SIG-M5 treated with dmso at 0.1 percent for 504 hours (cell line): Measurements from ENCODE around the gene ERGIC1.

Experiments
- DNase-seq: peaks from one replicate; lab custom pipeline; 2025; ENCODE audit not compliant: unreplicated experiment; lab: John Stamatoyannopoulos, UW

ERGIC1 gene

DNA sequence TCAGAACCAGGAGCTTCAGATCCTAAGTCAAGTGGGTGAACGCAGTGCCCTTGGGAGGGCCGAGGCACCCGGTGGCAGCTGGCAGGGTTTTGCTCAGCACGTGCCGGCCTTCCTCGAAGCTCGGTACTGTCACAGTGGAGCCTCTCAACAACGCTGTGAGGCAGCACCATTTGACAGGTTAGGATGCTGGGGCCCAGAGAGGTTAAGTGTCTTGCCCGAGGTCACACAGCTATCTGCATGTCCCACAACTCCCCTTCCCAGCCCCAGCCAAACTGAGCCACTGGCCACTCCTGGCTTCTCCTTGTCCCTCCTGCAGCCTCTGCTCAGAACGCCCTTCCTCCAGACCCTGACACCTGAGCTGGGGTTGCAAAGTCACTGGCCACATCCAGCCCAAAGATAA is 81.5 kb downstream of the ERGIC1 start:
- no peak for DNase-seq

DNA sequence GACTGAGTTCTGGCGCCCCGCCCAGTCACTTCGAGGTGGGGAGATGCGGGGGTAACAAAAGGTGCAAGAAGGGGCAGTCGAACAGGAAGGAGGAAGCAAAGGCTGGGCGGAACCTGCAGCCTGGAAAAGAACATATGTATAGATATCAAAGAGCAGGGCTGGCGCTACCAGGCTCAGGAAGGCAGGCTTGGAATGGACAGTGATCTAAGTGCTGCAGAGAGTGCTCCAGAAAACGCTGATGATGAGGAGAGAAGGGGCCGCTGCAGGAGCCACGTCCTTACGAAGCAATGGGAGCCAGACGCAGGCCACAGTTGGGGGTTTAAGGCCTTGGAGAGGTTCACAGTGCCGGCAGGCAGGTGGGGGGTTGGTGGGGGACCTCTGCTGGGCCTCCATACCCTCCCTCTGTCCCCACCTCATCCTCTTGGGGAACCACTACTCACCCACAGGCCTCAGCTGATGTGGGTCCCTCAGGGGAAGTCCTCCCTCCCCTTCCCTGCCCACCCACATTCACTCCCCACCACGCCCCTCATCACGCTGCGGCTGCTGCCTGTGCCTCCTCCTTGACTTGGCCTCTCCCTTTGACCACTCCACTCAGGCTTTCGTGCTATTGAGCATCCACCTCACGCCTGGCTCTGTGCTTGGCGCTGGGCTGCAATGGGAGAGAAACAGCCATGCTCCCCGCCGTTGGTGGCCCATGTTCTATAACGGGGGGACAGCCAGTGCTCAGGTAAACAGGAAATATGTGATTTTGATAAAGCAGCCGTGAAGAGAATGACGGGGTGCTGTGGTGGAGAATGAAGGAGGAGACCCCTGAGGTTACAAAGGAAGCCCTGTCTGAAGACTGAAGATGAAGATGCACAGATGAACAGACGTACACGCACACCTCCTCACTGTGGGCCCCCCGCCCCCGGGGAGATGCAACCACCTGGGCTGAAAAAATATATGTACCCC is 84.6 kb downstream of the ERGIC1 start:
- DNase-seq, result no peak

- DNase-seq, result no peak
Observed at GRCh38 chr5:172919525-172920446, 85.7 kb downstream of the ERGIC1 start.

DNA sequence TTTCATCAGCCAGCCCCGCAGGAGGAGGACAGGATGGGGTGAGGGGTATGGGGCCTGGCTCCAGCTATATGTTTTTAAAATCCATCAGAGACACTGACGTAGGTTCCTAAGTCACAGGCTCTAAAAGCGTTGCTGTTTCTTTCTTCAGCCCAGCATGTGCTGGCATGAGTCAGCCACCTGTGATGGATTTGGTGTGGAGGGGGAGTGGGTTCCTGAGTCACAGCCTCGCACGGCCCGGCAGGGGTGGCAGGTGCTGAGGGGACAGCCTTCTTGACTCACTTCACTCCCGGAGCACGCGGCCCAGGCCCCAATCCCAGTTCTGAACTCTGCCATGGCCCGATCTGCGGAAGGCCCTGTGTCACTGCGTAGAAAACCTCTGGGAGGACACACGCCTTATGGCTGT is 86.4 kb downstream of the ERGIC1 start:
- DNase-seq, result no peak

DNA sequence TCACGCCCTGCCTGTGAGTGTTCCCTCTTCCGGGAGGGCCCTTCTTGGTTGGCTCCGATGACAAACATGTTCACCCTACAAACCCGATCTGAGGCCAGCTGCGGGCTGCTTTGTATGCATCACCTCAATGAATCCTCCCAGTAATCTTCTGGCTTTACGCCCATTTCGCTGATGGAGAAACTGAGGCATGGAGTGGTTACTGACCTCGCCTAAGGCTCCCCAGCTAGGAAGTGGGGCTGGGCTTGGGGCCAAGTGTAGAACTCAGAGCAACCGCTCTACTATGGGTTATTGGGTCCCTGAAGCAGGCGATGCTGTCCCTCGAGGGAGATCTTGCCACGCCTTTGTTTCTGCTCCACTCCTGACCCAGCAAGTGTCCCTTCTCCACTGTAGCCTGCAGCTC is 86.9 kb downstream of the ERGIC1 start:
- no peak for DNase-seq

DNA sequence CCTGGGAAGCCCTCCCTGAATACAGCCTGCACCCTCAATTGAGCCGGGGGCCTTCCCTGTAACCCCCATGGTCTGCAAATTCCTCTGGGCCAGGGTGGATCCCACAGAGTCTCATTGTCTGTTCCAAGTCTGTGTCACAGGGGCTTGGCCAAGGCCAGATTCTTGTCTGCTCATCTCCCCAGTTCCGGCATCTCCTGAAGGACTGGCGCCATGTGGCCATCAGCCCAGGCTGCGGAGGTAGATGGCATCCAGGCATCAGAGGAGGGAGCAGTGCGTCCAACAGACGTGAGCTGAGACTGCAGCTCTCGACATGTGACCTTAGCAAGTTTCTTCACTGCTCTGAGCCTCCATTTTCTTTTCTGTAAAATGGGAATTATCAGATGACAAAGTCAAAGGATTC is 87.9 kb downstream of the ERGIC1 start:
- no peak for DNase-seq

DNA sequence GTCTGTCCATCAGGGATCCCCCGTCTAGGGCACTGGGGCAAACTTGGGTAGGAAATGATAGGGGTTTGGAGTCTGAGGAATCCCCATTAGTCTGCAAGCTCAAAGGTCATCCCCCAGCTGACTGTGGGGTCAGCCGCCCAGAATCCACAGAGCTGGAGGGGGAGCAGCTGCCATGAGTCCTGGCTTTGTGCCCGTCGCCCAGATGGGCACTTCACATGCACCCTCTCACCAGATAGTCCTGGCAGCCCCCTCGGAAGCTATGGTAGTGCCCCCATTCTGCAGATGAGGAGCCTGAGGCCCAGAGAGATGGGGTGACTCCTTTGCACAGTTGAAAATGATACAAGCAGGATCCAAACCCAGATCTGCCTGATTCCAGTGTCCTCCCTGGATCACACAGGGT is 89.5 kb downstream of the ERGIC1 start:
- DNase-seq, result no peak

DNA sequence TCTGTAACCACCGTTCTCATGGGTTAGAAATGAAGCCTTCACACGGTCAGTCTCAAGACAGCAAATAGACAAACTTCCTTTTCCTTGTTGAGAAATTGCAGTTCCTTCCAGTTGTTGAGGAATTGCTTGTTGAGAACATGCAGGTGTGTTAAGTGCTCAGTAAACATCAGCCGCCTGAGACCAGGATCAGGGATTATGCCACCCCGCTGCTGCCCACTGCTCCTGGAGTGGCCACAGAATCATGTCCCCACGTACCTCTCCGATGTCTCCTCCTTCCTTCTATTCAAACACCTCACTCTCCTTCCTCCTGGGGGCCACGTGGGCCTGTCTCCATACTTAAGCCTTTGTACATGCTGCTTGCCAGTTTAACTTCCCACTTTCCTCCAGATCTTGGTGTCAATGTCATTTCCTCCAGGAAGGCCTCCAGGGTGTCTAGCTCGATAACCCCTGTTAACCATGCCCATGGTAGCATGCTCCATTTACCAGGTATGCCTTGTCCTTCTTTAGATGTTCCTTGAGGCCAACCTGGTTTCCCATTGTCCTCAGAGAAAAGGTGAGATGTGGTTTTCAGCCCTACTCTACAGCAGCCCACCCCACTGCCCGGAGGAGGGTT is 91.4 kb downstream of the ERGIC1 start:
- DNase-seq, result no peak

- DNase-seq, result no peak
Observed at GRCh38 chr5:172926008-172926523, 92.0 kb downstream of the ERGIC1 start.

DNA sequence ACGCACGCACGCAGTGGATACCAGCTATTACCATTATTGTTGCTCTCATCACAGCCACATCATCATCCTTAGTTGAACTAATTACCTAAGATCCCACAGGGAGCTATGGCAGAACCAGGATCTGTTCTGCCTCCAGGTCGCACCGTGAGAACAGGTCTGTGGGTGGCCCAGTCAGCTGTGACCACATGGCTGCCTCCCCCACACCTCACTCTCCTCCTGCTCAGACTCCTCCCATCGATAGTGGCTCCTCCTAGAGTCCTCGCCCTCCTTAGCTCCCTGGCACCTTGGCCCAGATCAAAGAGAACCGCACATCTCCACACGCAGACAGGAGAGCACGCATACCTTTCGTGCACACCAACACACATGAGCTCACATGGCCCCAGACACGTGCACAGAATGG is 92.7 kb downstream of the ERGIC1 start:
- no peak for DNase-seq

DNA sequence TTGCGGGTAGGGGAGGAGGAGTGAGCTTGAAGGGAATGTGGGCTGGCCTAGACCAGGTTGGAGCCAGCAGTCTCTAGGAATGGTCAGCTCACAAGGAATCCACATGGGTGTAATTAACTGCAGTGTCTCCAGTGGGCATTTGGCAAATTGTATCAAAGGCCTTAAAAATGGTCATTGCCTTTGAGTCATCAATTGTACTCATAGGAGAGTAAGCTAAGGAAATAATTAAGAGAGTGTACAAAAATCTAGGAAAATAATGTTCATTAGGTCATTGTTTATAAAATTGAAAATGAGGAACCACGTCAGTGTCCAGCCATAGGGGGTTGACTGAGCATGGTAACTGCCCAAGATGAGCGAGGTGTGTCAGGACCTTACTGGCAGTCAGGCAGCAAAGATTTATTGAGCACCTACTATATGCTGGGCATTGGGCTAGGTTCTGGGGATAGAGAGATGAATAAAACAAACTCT is 95.4 kb downstream of the ERGIC1 start:
- DNase-seq, result no peak

DNA sequence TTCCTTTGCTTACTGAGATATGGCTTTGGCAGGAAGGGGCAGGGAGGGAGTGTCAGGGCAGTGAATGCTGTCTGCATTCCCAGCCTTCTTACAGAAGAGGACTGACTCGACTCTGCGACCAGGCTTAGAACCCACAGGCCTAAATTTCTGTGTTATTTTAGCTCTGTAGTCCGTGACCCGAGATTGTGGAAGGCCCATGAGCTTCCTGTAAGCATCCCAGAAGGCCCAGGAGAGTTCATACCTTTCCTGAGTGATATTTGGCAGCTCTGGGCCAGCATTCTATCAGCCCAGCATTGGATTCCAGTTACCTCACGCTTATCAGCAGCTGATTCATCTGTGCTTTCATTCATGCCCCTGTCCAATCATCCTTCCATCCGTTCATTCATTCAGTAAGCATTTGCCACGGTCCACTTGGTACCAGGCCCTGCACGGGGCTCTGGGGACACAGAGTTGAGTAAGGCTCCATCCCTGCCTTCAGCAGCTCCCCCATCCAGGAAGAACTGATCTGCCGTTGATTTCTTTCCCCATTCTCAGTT is 97.0 kb downstream of the ERGIC1 start:
- no peak for DNase-seq

- DNase-seq, result peak; percentile 63
Observed at GRCh38 chr5:172932313-172933017, 98.4 kb downstream of the ERGIC1 start.

GRCh38 chr5:172933238-172933637 is 99.2 kb downstream of the ERGIC1 start:
- no peak for DNase-seq

- no peak for DNase-seq
Observed at GRCh38 chr5:172935096-172935495, 101.0 kb downstream of the ERGIC1 start.

GRCh38 chr5:172936401-172936800 is 102.3 kb downstream of the ERGIC1 start:
- peak; percentile 9 for DNase-seq

GRCh38 chr5:172939071-172939470 is 105.0 kb downstream of the ERGIC1 start:
- peak; percentile 49 for DNase-seq

DNA sequence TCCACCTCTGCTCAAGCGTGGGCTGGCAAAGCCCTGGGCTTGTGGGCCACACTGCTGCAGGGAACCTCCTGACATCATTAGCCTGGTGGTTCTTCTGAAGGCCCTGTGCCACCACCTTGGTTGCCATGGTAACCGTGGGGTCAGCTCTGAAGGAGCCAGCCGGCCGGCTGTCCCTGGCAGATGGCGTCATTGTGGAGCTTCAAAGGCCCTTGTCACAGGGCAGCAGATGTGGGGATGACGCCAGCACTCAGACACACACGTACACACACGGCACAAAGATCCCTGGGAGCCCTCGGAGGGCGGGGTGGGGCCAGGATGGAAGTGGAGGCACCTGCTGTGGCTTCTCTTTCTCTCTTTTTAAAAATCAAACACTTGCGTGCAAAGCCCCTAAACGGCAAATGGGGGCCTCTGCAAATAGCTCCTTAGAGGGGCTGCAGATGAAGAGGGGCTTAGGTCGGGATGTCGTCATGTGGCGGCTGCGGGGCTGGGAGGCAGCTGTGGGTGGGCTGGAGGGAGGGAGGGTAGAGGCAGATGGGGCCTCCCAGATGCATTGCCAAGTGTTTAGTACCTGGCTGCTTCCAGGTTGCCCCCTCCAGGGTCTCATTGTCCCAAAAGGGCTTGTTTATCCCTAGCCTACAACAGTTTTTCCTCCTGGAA is 105.7 kb downstream of the ERGIC1 start:
- DNase-seq, result no peak

DNA sequence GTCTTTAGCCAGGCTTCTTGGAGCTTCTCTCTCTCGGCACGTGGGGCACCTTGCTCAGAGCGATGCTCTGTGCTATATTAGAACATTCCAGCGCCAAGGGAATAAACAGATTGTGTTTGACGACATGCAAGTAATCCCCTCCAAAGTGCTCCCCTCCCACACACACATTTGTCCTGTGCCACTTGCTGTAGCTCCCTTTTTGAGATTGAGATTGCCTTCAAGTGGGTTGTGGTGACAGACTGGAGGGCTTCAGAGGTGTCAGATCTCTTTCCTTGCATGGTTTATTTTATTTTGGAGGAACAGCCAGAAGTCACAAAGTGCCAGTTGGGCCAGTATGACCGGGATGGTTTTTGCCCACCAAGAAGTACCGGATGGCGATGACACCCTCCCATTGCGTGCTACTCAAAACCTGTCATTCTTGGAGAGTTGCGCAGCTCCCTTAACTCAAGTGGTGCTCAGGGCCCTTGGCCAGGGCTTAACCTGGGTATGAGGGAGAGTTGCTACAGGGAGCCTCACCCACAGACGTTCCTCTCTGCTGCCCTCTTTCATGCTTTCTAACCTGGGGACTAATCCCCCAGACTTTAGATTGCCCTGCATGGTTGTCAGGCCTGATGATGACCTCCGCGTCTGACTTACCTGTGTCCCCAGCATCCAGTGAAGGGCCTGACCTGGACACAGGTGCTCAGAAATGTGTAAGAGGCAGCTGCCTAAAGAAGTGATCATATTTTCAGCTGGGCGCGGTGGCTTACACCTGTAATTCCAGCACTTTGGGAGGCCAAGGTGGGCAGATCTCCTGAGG is 106.4 kb downstream of the ERGIC1 start:
- DNase-seq, result no peak
